HG02623 (cell line): ENCODE measurements around the gene PVRIG.
"Not testable (repeated sequence)": the region's sequence is repeated elsewhere in the genome, so short reads cannot be mapped to it uniquely, and the experiment has no call there.

Source experiments
- ATAC-seq: cut with Tn5 transposase; IDR thresholded peaks from one replicate; pipeline ENCODE4 v1.9.1; 2021; ENCODE audit warnings: moderate library complexity; ENCODE audit not compliant: unreplicated experiment

The PVRIG gene

DNA sequence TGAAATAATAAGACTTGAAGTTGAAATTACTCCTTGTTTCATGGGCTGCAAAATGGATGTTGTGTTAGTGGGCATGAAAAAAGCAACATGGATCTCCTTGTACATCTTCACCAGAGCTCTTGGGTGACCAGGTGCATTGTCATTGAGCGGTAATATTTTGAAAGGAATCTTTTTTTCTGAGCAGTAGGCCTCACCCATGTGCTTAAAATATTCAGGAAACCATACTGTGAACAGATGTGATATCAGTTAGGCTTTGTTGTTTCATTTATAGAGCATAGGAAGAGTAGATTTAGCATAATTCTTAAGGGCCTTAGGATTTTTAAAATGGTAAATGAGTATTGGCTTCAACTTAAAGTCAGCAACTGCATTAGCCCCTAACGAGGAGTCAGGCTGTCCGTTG is 26.8 kb upstream of the PVRIG start:
- ATAC-seq: no peak

DNA sequence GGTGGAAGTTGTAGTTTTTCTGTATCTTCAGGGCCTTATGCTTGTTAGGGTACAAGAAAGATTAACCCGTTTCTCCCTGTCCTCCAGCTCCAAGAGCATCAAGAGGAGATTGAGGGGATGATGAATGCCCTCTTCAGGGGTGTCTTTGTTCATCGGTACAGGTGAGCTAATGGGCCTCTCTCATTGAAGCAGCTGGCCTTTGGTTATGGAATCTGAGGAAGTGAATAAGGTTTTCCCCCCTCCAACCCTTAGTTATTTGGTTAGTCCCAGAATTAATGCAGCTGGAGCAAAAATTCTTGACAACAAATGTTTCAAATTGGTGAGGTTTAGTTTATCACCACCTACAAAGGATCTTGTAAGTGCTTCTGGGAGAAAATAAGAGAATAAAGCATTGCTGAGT is 24.5 kb upstream of the PVRIG start:
- no peak for ATAC-seq

DNA sequence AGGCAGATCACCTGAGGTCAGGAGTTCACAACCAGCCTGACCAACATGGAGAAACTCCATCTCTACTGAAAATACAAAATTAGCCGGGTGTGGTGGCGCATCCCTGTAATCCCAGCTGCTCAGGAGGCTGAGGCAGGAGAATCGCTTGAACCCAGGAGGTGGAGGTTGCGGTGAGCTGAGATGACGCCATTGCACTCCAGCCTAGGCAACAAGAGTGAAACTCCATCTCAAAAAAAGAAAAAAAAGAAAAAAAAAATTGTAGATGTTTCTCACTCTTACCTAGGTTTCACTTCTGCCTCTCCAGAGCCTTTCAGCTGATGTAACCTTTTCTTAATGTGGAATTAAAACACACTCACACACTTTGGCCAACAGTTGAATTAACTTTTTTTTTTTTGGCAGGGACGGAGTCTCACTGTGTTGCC is 23.8 kb upstream of the PVRIG start:
- ATAC-seq: not testable (repeated sequence)

DNA sequence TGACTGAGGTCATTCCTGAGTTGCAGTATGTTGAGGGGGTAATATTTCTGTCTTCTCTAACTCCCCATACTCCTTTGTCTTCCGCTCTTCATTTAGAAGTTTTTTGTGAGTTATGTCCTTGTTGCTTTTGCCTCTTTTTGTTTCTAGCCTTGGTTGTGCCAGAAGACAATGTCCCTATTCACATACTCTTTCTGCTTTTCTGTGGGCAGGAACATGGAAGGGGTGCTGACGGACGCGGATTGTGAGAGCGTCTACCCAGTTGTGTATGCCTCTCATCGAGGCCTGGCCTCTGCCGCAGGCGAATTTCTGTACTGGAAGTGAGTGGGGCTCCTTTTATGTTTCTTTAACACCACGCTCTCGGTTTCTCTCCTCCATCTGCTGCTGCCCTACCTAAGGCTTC is 21.5 kb upstream of the PVRIG start:
- no peak for ATAC-seq

DNA sequence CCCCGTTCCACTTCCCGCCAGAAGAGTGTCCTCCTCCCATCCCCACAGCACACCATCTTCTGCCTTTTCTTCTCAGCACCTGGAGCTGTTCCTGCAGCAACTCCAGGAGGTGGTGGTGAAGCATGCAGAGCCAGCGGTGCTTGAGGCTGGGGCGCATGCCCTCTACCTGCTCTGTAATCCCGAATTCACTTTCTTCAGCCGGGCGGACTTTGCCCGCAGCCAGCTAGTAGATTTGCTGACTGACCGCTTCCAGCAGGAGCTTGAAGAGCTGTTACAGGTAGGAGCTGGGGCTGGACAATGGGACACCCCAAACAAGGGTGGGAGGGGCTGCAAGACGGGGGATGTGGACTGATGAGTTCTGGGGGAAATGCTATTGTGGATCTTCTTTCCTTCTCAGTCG is 19.1 kb upstream of the PVRIG start:
- no peak for ATAC-seq

DNA sequence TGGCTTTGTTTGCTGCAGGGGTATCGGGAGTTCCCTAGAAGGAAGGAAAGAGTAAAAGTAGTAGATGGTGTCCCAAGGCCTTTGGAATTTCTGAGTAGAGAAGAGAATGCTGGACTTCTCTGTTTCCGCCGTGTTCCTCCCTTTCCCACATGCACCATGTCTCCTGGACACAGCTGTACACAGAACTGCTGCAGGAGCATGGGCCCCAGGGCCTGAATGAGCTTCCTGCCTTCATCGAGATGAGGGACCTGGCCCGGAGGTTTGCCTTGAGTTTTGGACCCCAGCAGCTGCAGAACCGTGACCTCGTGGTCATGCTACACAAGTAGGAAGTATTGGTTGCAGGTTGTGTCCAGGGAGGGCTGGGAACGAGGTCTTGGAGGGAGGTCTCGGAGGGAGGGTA is 15.3 kb upstream of the PVRIG start:
- no peak for ATAC-seq

DNA sequence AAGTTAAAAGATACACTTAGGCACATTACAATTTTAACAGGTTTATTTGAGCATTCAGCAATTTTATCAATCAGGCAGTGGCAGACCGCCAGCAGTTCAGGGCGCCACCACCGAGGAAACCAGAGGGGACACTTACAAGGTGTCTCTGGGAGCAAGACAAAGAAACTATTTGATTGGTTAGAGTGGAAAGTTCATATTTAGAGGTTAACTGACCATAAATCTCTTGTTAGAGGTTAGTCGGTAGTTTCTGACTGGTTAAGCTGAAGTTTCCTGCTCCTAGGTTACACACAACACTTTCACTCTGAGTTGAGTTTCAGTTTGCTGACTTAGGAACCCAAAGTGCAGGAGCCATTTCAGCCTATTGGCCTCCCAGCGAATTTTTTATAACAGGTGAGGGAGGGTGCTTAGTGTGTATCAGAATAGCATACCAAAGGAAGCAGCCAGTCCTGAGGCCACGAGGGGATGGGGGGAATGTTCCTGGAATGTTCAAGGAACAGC is 10.8 kb upstream of the PVRIG start:
- peak; percentile 62 for ATAC-seq

DNA sequence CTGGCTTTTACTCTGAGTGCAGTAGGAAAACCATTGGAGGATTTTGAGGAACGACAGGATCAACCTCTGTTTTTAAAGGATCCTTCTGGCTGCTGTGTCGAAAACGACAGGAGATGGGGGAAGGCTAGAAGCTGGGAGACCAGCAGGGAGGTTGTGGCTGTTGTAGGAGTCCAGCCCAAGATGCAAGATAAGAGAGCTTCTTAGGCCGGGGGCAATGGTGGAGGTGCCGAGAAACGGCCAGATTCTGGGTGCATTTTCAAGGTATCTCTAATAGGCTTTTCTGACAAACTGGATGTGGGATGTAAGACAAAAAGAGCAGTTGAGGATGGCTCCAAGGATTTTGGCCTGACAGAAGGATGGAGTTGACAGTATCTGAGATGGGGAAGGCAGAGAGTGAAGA is 10.3 kb upstream of the PVRIG start:
- ATAC-seq: no peak

DNA sequence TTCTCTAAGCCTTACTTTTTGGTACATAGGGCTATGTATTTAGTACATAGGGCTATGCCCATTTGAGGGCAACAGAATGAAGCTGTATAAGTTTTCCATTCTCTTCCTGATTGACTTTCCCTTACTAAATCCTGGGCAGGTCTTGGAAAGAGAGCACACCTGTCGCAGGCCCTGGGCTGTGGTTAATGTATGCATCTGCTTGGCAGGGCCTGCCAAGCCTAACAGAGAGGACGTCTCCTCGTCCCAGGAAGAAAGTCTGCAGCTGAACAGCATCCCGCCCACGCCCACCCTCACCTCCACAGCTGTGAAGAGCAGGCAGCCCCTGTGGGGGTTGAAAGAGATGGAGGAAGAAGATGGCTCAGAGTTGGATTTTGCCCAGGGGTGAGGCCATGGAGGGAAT is 8.9 kb upstream of the PVRIG start:
- ATAC-seq: no peak

DNA sequence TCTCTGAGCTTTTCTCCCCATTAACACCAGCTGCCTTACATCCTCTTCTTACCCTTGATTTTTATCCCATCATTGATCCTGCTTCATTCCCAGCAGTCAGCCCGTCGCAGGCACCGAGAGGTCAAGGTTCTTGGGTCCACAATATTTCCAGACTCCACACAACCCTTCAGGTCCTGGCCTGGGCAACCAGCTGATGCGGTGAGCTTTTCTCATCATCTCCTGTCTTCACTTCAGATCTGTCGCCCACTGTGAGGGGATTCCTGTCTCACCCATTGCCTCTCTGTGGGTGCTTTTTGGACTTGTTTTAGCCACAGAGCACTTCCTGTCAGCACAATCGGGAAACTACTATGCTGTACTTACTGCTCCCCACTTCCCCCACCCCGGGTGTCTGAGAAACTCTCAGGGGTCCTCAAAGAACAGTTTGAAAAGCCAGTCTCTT is 8.4 kb upstream of the PVRIG start:
- ATAC-seq: peak; percentile 44

DNA sequence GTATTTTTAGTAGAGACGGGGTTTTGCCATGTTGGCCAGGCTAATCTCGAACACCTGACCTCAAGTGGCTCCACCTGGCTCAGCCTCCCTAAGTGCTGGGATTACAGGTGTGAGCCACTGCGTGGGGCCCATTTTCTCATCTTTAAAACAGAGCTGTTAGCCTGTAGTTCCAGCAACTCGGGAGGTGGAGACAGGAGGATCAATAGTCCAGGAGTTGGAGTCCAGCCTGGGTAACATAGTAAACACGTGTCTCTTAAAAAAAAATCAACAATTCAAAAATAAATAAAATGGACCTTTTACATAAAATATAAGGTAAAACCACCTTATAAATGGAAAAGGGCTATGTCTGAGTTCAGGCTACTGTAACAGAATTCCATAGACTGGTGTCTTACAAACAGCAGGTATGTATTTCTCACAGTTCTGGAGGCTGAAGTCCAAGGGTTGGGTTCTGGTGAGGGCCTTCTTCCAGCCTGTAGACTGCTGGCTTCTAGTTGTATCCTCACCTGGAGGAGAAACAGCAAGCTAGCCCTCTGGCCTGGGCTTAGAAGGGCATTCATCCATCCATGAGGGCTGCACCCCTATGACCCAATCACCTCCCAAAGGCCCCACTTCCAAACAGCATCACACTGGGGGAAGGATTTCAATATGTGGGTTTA is 7.0 kb upstream of the PVRIG start:
- no peak for ATAC-seq

DNA sequence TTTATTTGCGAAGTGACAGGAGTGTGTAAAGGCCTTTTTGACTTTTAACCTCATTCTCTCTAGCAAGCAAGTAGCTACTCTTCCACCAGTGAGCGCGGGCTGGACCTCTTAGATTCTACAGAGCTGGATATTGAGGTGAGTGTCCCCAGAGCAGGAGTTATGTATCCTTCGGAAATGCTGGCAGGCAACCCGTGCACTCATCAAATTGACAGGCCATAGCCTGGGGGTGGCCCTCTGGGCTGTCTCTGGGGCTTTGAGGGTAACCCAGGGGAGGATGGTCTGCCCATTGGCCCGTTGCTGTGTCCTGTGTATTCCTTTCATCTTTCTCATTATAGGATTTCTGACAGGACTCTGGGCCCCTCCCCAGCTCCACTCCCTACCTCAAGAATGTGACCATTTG is 6.1 kb upstream of the PVRIG start:
- no peak for ATAC-seq

DNA sequence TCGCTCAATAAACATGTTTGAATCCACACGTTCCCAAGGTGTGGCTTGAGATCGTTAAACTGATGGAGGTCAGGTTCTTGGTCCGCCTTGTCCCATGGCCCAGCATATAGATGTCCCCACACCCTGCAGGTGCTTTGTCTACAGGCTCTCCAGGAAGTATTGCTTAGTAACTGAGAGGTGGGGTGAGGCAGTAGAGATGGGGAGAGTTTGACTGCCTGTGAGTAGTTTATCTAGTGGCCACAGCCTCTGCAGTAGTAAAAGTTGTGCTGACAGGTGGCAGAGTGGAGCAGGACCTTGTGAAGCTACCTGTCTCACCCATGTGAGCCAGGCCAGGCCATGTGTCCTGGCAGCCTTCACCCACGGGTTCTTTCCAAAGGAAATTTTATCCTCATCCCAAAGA is 5.4 kb upstream of the PVRIG start:
- not testable (repeated sequence) for ATAC-seq

DNA sequence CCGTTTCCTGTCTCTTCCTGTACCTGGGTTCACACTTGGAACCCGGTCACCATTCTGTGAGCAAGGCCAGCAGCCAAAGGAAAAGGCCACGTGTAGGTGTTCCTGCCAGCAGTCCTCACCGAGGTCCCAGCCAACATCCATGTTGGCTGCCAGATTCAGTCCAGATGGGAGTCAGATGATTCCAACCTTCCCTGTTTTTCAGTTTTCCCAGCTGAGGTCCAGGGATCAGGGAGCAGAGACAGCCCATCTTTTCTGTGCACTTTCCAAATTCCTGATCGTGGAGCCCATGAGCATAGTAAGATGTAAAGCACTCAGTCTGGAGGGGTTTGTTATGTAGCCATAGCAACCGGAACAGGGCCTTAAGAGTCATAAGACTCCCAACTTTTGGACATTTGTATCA is 3.9 kb upstream of the PVRIG start:
- no peak for ATAC-seq

DNA sequence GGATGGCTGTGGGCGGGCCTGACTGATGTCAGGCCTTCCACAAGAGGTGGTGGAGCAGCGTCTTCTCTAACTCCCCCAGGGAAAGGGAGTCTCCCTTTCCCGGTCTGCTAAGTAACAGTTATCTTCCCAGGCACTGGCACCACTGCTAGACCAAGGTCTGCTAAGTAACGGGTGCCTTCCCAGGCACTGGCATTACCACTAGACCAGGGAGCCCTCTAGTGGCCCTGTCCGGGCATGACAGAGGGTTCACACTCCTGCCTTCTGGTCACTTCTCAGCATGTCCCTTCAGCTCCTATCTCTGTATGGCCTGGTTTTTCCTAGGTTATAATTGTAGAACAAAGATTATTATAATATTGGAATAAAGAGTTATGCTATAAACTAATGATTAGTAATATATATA is 1.8 kb upstream of the PVRIG start:
- ATAC-seq: peak; percentile 12

DNA sequence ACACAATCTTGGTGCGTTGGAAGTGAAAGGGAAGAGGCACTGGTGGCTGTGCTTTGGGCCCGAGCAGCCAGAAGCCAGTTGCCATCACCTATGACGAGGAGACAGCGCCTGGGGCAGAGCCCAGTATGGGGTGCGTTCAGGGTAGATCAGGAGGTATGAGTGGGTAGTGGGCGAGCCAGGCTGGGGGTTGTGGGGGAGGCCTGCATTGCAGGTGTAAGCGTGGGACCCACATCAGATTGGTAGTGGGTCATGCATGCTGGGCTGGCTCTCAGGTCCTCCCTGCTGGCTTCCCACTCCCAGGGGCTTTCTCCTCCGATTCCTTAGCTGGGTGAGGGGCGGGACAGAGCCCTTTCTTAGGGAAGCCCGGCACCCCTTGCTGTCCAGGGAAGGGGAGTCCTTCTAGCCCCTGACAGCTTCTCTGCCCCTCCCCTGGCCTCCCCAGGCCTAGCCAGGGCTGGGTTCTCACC is 445 bp upstream of the PVRIG start:
- ATAC-seq: no peak

DNA sequence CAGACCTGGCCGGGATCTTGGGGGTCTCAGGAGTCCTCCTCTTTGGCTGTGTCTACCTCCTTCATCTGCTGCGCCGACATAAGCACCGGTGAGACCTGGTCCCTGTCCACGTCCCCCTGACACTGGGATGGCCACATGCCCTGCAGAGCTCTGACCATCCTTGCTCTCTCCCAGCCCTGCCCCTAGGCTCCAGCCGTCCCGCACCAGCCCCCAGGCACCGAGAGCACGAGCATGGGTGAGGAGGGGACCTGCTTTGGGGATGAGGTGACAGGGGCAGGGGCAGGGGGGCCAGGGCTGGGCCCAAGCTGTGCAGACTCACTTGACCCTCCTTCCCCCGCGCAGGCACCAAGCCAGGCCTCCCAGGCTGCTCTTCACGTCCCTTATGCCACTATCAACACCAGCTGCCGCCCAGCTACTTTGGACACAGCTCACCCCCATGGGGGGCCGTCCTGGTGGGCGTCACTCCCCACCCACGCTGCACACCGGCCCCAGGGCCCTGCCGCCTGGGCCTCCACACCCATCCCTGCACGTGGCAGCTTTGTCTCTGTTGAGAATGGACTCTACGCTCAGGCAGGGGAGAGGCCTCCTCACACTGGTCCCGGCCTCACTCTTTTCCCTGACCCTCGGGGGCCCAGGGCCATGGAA is 959 bp downstream of the PVRIG start:
- no peak for ATAC-seq

DNA sequence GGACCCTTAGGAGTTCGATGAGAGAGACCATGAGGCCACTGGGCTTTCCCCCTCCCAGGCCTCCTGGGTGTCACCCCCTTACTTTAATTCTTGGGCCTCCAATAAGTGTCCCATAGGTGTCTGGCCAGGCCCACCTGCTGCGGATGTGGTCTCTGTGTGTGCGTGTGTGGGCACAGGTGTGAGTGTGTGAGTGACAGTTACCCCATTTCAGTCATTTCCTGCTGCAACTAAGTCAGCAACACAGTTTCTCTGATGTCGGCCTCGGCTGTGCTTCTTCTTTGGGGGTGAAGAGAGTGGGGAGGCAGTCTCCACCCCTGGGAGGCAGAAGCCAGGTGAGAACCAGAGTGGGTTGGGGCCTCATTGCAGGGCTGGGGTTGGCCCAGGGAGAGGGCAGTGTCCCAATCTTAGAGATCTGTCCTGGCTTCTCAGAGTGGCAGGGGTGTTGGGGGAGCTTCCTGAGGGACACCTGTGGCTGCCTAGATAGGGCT is 1.5 kb downstream of the PVRIG start:
- peak; percentile 39 for ATAC-seq

DNA sequence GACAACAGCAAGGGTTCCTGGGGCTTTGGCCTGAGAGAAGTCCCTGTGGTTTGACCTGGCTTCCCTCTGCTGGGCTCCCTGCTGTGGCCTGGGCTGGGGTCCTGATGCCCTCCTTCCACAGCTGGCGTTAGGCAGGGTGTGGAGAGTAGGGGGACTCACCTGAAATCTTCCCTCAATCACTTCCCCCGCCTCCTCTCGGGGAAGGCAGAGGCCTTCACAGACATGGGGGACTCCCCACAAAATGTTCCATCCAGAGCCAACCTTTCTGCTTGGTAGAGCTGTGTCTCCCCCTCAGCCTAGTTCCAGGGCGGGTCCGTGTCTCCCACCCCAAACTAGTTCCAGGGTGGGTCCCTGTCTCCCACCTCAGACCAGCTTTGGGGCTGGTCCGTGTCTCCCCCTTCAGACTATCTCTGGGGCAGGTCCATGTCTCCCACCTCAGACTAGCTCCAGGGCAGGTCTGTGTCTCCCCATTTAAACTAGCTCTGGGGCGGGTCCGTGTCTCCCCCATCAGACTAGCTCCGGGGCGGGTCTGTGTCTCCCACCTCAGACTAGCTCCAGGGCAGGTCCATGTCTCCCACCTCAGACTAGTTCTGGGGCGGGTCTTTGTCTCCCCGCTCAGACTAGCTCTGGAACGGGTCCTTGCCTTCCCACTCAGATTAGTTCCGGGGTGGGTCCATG is 2.2 kb downstream of the PVRIG start:
- no peak for ATAC-seq

DNA sequence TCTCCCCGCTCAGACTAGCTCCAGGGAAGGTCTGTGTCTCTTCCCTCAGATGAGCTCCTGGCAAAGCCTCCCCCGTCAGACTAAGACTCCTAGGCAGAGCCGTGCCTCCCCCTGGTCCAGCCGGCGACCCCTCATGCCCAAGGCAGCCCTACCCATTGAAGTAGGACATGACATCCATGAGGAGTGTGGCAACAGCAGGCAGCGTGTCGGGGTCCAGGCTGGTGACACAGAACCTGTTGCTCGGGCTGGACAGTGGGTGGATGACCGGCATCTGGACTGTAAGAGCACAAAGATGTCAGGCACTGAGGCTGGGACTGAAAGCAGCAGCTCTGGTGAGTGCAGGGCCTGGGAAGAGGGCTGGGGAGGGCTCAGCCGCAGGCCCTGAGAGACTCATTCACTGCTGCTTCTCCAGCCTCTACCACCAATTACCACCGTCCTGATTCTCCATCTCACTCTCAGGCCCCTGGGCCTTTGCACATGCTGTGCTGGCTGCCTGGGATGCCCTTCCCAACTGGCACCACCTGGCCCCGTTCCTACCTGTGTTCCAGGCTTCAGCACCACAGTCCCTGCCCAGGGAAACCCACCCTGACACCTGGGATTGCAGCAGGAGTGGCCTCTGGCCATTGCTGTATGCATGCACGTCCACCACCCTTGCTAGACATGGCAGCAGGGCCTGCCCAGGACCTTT is 2.8 kb downstream of the PVRIG start:
- no peak for ATAC-seq

DNA sequence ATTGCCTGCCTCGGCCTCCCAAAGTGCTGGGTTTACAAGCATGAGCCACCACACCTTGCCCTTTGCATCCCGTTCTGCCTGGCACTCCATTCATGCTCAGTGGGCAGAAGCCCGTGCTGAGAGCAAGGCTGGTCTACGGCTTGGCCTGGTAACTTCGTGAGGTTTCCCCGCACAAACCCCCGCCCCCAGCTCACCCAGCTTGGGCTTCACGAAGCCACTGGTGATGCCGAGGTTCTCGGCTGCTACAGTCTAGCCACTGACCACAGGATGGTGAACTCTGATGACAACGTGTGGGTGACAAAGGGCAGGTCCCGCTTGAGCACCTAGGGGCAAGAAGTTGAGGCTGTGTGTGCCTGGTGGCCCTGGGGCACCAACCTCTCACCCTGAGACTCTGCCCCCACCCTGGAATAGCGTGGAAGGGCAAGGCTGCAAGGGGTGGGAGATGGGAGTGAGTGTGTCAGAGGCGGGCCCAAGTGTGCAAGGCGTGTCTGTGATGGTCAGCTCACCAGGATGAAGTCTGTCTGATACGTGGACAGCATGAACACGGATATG is 3.7 kb downstream of the PVRIG start:
- not testable (repeated sequence) for ATAC-seq
